Amniotic epithelial cell (primary cell): ENCODE measurements around the gene RPL37A.

Experiments
- DNase-seq: peaks from one replicate; pipeline ENCODE4 v3.0.0-alpha.2; 2010; ENCODE audit warnings: low read depth

RPL37A gene

GRCh38 chr2:216498379-216499352, at the start of gene RPL37A:
TSS of gene RPL37A (plus strand) at chr2:216498844. CDS start at chr2:216498875, 31 bp downstream.
- peak; percentile 95 for DNase-seq

GRCh38 chr2:216450346-216450745, 48.3 kb upstream of the RPL37A start:
- no peak for DNase-seq

- DNase-seq, result no peak
Measured at GRCh38 chr2:216450784-216451183, 47.9 kb upstream of the RPL37A start.

- DNase-seq, result no peak
Measured at GRCh38 chr2:216453955-216454614, 44.6 kb upstream of the RPL37A start.

GRCh38 chr2:216463148-216463547, 35.5 kb upstream of the RPL37A start:
- DNase-seq, result no peak

GRCh38 chr2:216464104-216464720, 34.4 kb upstream of the RPL37A start:
- DNase-seq, result no peak

- DNase-seq, result no peak
Measured at GRCh38 chr2:216465579-216466195, 33.0 kb upstream of the RPL37A start.

- no peak for DNase-seq
Measured at GRCh38 chr2:216467845-216468244, 30.8 kb upstream of the RPL37A start.

GRCh38 chr2:216469661-216470060, 29.0 kb upstream of the RPL37A start:
- no peak for DNase-seq

GRCh38 chr2:216473187-216473586, 25.5 kb upstream of the RPL37A start:
- no peak for DNase-seq

GRCh38 chr2:216474925-216475670, 23.5 kb upstream of the RPL37A start:
- no peak for DNase-seq

GRCh38 chr2:216475767-216476166, 22.9 kb upstream of the RPL37A start:
- DNase-seq, result no peak

- no peak for DNase-seq
Measured at GRCh38 chr2:216477283-216478035, 21.2 kb upstream of the RPL37A start.

- peak; percentile 71 for DNase-seq
Measured at GRCh38 chr2:216478151-216478550, 20.5 kb upstream of the RPL37A start.

- DNase-seq, result no peak
Measured at GRCh38 chr2:216478791-216479190, 19.9 kb upstream of the RPL37A start.

GRCh38 chr2:216480221-216480620, 18.4 kb upstream of the RPL37A start:
- DNase-seq, result no peak

- DNase-seq, result no peak
Measured at GRCh38 chr2:216482640-216483039, 16.0 kb upstream of the RPL37A start.

- DNase-seq, result no peak
Measured at GRCh38 chr2:216485237-216485636, 13.4 kb upstream of the RPL37A start.

GRCh38 chr2:216485745-216486144, 12.9 kb upstream of the RPL37A start:
- no peak for DNase-seq

- DNase-seq, result no peak
Measured at GRCh38 chr2:216486271-216486670, 12.4 kb upstream of the RPL37A start.

- DNase-seq, result no peak
Measured at GRCh38 chr2:216486708-216487107, 11.9 kb upstream of the RPL37A start.
